HepG2 (cell line): Measurements from ENCODE around the gene TMEM255B. TPM values are rescaled to one million over a fixed set of nuclear protein-coding genes. Genes with fewer than 3 reads are reported as not detected.

Experiments
- ATAC-seq: fragments of 200-7000 bp; cut with Tn5 transposase; 3 replicates; pipeline ENCODE4 v1.9.1; 2020; ENCODE audit warnings: mild to moderate bottlenecking, moderate library complexity
- BruUV-seq: library from RNA; stranded (reverse); fragments of 400-500 nt; replicated peaks from 2 replicates; lab custom pipeline; 2021; lab: Mats Ljungman, UMichigan
- CTCF ChIA-PET: fragments of 300-600 bp; formaldehyde crosslinking; extraction: SDS; loops from one replicate; lab custom pipeline; 2021; ENCODE audit warnings: low total read pairs, inconsistent platforms, low intra/inter-chr PET ratio; lab: Yijun Ruan, JAX
- POLR2A ChIA-PET: fragments of 350-600 bp; sonication (Branson Sonifier 250); formaldehyde crosslinking; loops from one replicate; lab custom pipeline; 2020; ENCODE audit warnings: antibody characterized with exemption, inconsistent platforms; lab: Yijun Ruan, JAX
- DNase-seq: peaks from one replicate; pipeline ENCODE4 v3.0.0-alpha.2; 2015; ENCODE audit warnings: low spot score
- FAIRE-seq: peaks from 3 replicates; lab custom pipeline; 2011; peaks lifted over from hg19 to GRCh38; lab: Jason Lieb, UNC
- H2AFZ ChIP-seq: one replicate; pipeline ENCODE4 v1.6.1; 2011; ENCODE audit warnings: low read length, inconsistent platforms
- H3K27ac ChIP-seq: fragments of 300-600 bp; 3 replicates; pipeline ENCODE4 v1.8.0; 2011; ENCODE audit warnings: mixed run types, mild to moderate bottlenecking, mixed read lengths, low read length, inconsistent platforms; ENCODE audit not compliant: insufficient read depth; ENCODE audit errors: extremely low read length
- H3K27me3 ChIP-seq, 2 experiments: fragments of 200-600 bp in 1 of 2; 2 replicates in 1 of 2; 3 replicates in 1 of 2; pipeline versions ENCODE4 v1.6.0 to v1.8.0; 2011; ENCODE audit warnings: low read length in 2 of 2, mild to moderate bottlenecking in 2 of 2, moderate library complexity in 2 of 2, inconsistent platforms in 1 of 2; ENCODE audit not compliant: insufficient read depth in 2 of 2, control insufficient read depth in 1 of 2
- H3K36me3 ChIP-seq, 2 experiments: fragments of 200-600 bp in 1 of 2; replicated peaks in 1 of 2; 2 replicates in 1 of 2; 3 replicates in 1 of 2; pipeline versions ENCODE4 v1.5.1 to v1.8.0; 2011; ENCODE audit warnings: low read length in 2 of 2, inconsistent platforms in 1 of 2; ENCODE audit not compliant: insufficient read depth in 2 of 2, control insufficient read depth in 1 of 2
- H3K4me1 ChIP-seq: 2 replicates; pipeline ENCODE4 v1.5.1; 2012; ENCODE audit warnings: low read length, inconsistent platforms; ENCODE audit not compliant: insufficient read depth
- H3K4me2 ChIP-seq: 2 replicates; pipeline ENCODE4 v1.6.0; 2011; ENCODE audit warnings: low read depth, low read length, inconsistent platforms
- H3K4me3 ChIP-seq, 3 experiments: fragments of 200-600 bp in 1 of 3; sonication (generic), shearing (Covaris generic) in 1 of 3; replicated peaks in 1 of 3; 2 replicates each; pipeline ENCODE4 v1.5.1; 2011 to 2016; ENCODE audit warnings: low read length in 3 of 3, inconsistent platforms in 2 of 3, low read depth in 2 of 3, mild to moderate bottlenecking in 2 of 3, control low read depth in 1 of 3, mixed read lengths in 1 of 3; ENCODE audit not compliant: insufficient read depth in 1 of 3
- H3K79me2 ChIP-seq: one replicate; pipeline ENCODE4 v1.6.1; 2011; ENCODE audit warnings: low read length, inconsistent platforms; ENCODE audit not compliant: insufficient read depth
- H3K9ac ChIP-seq: 2 replicates; pipeline ENCODE4 v1.6.0; 2011; ENCODE audit warnings: mild to moderate bottlenecking, low read depth, low read length, inconsistent platforms; ENCODE audit not compliant: insufficient read depth
- H3K9me3 ChIP-seq: 2 replicates; pipeline ENCODE4 v1.5.1; 2012; ENCODE audit warnings: mild to moderate bottlenecking, low read length
- H4K20me1 ChIP-seq: 2 replicates; pipeline ENCODE4 v1.6.0; 2011; ENCODE audit warnings: inconsistent platforms, mild to moderate bottlenecking, low read length, moderate library complexity; ENCODE audit not compliant: insufficient read depth
- GPN1 ChIP-seq: sonication (generic); formaldehyde crosslinking; IDR thresholded peaks from 2 replicates; pipeline ENCODE4 v1.5.1; 2020; ENCODE audit warnings: missing genetic modification reagents, borderline replicate concordance
- JUND ChIP-seq: sonication (generic); formaldehyde crosslinking; IDR thresholded peaks from 2 replicates; pipeline ENCODE4 v1.8.0; 2022; ENCODE audit warnings: mild to moderate bottlenecking, missing genetic modification reagents
- RARG ChIP-seq: sonication (generic); formaldehyde crosslinking; IDR thresholded peaks from 2 replicates; pipeline ENCODE4 v1.4.0; 2020; ENCODE audit warnings: low read depth, mild to moderate bottlenecking, missing genetic modification reagents
- SMC3 ChIP-seq: IDR thresholded peaks from 2 replicates; pipeline ENCODE4 v1.6.1; 2011; ENCODE audit warnings: low read length, improper control_type of control experiment
- ZEB1 ChIP-seq: IDR thresholded peaks from 2 replicates; pipeline ENCODE4 v1.6.1; 2012; ENCODE audit warnings: mild to moderate bottlenecking, low read depth, inconsistent platforms; ENCODE audit not compliant: insufficient replicate concordance
- ZNF709 ChIP-seq: sonication (generic); formaldehyde crosslinking; IDR thresholded peaks from 2 replicates; pipeline ENCODE4 v1.5.0; 2020; ENCODE audit warnings: mild to moderate bottlenecking, missing genetic modification reagents
- ZNF749 ChIP-seq: sonication (generic); formaldehyde crosslinking; IDR thresholded peaks from 2 replicates; pipeline ENCODE4 v1.8.0; 2022; ENCODE audit warnings: mild to moderate bottlenecking, missing genetic modification reagents, moderate library complexity, borderline replicate concordance
- ZNF878 ChIP-seq: sonication (generic); formaldehyde crosslinking; IDR thresholded peaks from 2 replicates; pipeline ENCODE4 v1.8.1; 2023; ENCODE audit warnings: mild to moderate bottlenecking, missing genetic modification reagents, moderate library complexity
- WGBS: methylation state at CpG from one replicate; pipeline ENCODE4 v1.1.6; 2017; ENCODE audit warnings: low lambda C conversion rate; 5-methylcytosine and 5-hydroxymethylcytosine counted together
- in situ Hi-C: cut with HindIII; loops from 2 replicates; pipeline ENCODE4 v1.10.0; 2017; ENCODE audit warnings: low pct_unique_long_range_greater_than_20kb; ENCODE audit not compliant: extremely low pct_ligation_motif_present
- intact Hi-C: fragments of 100-400 bp; cut with micrococcal nuclease; formaldehyde crosslinking; loops from one replicate; pipeline ENCODE4 v1.10.0; 2022; ENCODE audit not compliant: unreplicated experiment
- polyA plus RNA-seq, 8 experiments: library from polyadenylated mRNA; depleted of rRNA in 3 of 8; stranded (reverse) in 7 of 8; unstranded in 1 of 8; fragments of >200 nt; fragmentation: Illumina TruSeq in 4 of 8; extraction: Trizol in 4 of 8; gene quantifications; 2 replicates each; pipeline versions ENCODE4 v1.2.1 to v1.2.3, GENCODE V29; 2011 to 2016; ENCODE audit warnings: low read depth in 4 of 8, missing spikeins in 1 of 8, mixed read lengths in 1 of 8; ENCODE audit not compliant: insufficient read depth in 1 of 8
- total RNA-seq, 5 experiments: library from RNA; depleted of rRNA; stranded (reverse); fragments of >200 nt; fragmentation: Illumina TruSeq; extraction: Trizol; gene quantifications; 2 replicates each; pipeline ENCODE4 v1.2.3, GENCODE V29; 2016; ENCODE audit warnings: low read depth in 1 of 5
- TF ChIP-seq, protein P1 (sequence below): sonication (generic); formaldehyde crosslinking; IDR thresholded peaks from 2 replicates; pipeline ENCODE4 v1.4.0; 2020; ENCODE audit warnings: missing genetic modification reagents
- TF ChIP-seq, protein P2 (sequence below): sonication (generic); formaldehyde crosslinking; IDR thresholded peaks from 2 replicates; pipeline ENCODE4 v1.4.0; 2020; ENCODE audit warnings: low read depth, missing genetic modification reagents
- TF ChIP-seq, protein P3 (sequence below): fragments of 450-650 bp; IDR thresholded peaks from 2 replicates; pipeline ENCODE4 v1.6.1; 2017; ENCODE audit warnings: mild to moderate bottlenecking
- TF ChIP-seq, protein P4 (sequence below): sonication (generic); formaldehyde crosslinking; conservative IDR thresholded peaks from 2 replicates; pipeline ENCODE4 v1.5.0; 2020; ENCODE audit warnings: missing genetic modification reagents
- TF ChIP-seq, protein P5 (sequence below): sonication (generic); formaldehyde crosslinking; IDR thresholded peaks from 2 replicates; pipeline ENCODE4; 2020; ENCODE audit warnings: missing genetic modification reagents, mild to moderate bottlenecking, borderline replicate concordance

TMEM255B gene
- total and polyA plus RNA-seq, 2 of the 13 experiments (the other 11 are each of a cell fraction or from before 2014, with no cell fraction given), result not detected

DNA sequence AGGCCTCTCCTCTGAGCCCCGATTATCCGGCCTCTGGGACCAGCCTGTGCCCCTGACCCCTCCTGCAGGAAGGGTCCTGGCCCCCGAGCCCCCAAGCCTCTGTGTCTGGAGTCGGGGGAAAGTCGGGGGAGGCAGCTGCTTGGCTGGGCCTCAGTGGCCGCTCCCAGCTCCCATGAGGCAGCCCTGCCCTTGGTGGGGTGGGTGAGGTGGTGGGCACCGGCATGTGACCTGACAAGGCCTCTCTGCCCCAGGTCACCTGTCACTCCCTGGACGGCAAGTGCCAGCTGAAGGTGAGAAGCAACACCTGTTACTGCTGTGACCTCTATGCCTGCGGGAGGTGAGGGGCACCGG, 41.5 kb downstream of the TMEM255B start:
- FAIRE-seq, result no peak
- Histone ChIP-seq H3K9ac (no peak overlapping the region), H3K4me3 (no peak overlapping the region), H3K27me3 (peaks cover 5 to 31% of the 10 kb centered on the region in 2 experiments; a peak in 4 of 5 replicates), H3K9me3 (no peaks in the 10 kb centered on the region), H2AFZ (no peak overlapping the region), H3K27ac (no peak overlapping the region), H3K36me3 (no peaks in the 10 kb centered on the region), H3K4me1 (no peaks in the 10 kb centered on the region), H3K79me2 (no peaks in the 10 kb centered on the region), H3K4me2 (no peak overlapping the region), H4K20me1 (no peaks in the 10 kb centered on the region)
- CTCF ChIA-PET, result no interaction called here
- BruUV-seq, result no TSS peak
- DNase-seq, result no peak
- intact Hi-C loops (no loop called here), in situ Hi-C loops (no loop called here)
- ATAC-seq, result no peak
- POLR2A ChIA-PET, result no interaction called here
- no CpG with 5 or more reads among the region's 10 CpGs for WGBS
- TF ChIP-seq, protein P1, sequence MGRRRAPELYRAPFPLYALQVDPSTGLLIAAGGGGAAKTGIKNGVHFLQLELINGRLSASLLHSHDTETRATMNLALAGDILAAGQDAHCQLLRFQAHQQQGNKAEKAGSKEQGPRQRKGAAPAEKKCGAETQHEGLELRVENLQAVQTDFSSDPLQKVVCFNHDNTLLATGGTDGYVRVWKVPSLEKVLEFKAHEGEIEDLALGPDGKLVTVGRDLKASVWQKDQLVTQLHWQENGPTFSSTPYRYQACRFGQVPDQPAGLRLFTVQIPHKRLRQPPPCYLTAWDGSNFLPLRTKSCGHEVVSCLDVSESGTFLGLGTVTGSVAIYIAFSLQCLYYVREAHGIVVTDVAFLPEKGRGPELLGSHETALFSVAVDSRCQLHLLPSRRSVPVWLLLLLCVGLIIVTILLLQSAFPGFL (CRISPR knock-in tag), result no peak
- no peak for TF ChIP-seq JUND (CRISPR knock-in tag)
- TF ChIP-seq ZNF878 (CRISPR knock-in tag), result no peak
- TF ChIP-seq, protein P2, sequence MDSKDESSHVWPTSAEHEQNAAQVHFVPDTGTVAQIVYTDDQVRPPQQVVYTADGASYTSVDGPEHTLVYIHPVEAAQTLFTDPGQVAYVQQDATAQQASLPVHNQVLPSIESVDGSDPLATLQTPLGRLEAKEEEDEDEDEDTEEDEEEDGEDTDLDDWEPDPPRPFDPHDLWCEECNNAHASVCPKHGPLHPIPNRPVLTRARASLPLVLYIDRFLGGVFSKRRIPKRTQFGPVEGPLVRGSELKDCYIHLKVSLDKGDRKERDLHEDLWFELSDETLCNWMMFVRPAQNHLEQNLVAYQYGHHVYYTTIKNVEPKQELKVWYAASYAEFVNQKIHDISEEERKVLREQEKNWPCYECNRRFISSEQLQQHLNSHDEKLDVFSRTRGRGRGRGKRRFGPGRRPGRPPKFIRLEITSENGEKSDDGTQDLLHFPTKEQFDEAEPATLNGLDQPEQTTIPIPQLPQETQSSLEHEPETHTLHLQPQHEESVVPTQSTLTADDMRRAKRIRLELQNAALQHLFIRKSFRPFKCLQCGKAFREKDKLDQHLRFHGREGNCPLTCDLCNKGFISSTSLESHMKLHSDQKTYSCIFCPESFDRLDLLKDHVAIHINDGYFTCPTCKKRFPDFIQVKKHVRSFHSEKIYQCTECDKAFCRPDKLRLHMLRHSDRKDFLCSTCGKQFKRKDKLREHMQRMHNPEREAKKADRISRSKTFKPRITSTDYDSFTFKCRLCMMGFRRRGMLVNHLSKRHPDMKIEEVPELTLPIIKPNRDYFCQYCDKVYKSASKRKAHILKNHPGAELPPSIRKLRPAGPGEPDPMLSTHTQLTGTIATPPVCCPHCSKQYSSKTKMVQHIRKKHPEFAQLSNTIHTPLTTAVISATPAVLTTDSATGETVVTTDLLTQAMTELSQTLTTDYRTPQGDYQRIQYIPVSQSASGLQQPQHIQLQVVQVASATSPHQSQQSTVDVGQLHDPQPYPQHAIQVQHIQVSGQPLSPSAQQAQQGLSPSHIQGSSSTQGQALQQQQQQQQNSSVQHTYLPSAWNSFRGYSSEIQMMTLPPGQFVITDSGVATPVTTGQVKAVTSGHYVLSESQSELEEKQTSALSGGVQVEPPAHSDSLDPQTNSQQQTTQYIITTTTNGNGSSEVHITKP (CRISPR knock-in tag), result no peak
- TF ChIP-seq ZNF709 (CRISPR knock-in tag), result no peak
- TF ChIP-seq, protein P3, sequence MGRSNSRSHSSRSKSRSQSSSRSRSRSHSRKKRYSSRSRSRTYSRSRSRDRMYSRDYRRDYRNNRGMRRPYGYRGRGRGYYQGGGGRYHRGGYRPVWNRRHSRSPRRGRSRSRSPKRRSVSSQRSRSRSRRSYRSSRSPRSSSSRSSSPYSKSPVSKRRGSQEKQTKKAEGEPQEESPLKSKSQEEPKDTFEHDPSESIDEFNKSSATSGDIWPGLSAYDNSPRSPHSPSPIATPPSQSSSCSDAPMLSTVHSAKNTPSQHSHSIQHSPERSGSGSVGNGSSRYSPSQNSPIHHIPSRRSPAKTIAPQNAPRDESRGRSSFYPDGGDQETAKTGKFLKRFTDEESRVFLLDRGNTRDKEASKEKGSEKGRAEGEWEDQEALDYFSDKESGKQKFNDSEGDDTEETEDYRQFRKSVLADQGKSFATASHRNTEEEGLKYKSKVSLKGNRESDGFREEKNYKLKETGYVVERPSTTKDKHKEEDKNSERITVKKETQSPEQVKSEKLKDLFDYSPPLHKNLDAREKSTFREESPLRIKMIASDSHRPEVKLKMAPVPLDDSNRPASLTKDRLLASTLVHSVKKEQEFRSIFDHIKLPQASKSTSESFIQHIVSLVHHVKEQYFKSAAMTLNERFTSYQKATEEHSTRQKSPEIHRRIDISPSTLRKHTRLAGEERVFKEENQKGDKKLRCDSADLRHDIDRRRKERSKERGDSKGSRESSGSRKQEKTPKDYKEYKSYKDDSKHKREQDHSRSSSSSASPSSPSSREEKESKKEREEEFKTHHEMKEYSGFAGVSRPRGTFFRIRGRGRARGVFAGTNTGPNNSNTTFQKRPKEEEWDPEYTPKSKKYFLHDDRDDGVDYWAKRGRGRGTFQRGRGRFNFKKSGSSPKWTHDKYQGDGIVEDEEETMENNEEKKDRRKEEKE, result no peak
- no peak for TF ChIP-seq SMC3
- no peak for TF ChIP-seq GPN1 (CRISPR knock-in tag)
- TF ChIP-seq, protein P4, sequence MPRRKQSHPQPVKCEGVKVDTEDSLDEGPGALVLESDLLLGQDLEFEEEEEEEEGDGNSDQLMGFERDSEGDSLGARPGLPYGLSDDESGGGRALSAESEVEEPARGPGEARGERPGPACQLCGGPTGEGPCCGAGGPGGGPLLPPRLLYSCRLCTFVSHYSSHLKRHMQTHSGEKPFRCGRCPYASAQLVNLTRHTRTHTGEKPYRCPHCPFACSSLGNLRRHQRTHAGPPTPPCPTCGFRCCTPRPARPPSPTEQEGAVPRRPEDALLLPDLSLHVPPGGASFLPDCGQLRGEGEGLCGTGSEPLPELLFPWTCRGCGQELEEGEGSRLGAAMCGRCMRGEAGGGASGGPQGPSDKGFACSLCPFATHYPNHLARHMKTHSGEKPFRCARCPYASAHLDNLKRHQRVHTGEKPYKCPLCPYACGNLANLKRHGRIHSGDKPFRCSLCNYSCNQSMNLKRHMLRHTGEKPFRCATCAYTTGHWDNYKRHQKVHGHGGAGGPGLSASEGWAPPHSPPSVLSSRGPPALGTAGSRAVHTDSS, result no peak
- no peak for TF ChIP-seq RARG
- no peak for TF ChIP-seq ZEB1
- no peak for TF ChIP-seq ZNF749 (CRISPR knock-in tag)
- TF ChIP-seq, protein P5, sequence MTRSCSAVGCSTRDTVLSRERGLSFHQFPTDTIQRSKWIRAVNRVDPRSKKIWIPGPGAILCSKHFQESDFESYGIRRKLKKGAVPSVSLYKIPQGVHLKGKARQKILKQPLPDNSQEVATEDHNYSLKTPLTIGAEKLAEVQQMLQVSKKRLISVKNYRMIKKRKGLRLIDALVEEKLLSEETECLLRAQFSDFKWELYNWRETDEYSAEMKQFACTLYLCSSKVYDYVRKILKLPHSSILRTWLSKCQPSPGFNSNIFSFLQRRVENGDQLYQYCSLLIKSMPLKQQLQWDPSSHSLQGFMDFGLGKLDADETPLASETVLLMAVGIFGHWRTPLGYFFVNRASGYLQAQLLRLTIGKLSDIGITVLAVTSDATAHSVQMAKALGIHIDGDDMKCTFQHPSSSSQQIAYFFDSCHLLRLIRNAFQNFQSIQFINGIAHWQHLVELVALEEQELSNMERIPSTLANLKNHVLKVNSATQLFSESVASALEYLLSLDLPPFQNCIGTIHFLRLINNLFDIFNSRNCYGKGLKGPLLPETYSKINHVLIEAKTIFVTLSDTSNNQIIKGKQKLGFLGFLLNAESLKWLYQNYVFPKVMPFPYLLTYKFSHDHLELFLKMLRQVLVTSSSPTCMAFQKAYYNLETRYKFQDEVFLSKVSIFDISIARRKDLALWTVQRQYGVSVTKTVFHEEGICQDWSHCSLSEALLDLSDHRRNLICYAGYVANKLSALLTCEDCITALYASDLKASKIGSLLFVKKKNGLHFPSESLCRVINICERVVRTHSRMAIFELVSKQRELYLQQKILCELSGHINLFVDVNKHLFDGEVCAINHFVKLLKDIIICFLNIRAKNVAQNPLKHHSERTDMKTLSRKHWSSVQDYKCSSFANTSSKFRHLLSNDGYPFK (CRISPR knock-in tag), result no peak
